ENCODE measurements around the gene GPR137B. TPM values are rescaled to one million over a fixed set of nuclear protein-coding genes. Genes with fewer than 3 reads are reported as not detected.
A peak's percentile ranks its signal among the peaks of the same experiment; 100 is the strongest.
"Not testable (repeated sequence)": the region's sequence is repeated elsewhere in the genome, so short reads cannot be mapped to it uniquely, and the experiment has no call there.

Gene GPR137B, protein sequence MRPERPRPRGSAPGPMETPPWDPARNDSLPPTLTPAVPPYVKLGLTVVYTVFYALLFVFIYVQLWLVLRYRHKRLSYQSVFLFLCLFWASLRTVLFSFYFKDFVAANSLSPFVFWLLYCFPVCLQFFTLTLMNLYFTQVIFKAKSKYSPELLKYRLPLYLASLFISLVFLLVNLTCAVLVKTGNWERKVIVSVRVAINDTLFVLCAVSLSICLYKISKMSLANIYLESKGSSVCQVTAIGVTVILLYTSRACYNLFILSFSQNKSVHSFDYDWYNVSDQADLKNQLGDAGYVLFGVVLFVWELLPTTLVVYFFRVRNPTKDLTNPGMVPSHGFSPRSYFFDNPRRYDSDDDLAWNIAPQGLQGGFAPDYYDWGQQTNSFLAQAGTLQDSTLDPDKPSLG
- 10 to 100 TPM; 11.6 to 64.8 (median 15.8) TPM for total RNA-seq
- polyA plus RNA-seq: 1 to 10 TPM; 2.9 to 7.5 (median 7.3) TPM
- long read RNA-seq, donor 1: 0 reads
- long read RNA-seq, donor 2, partial matches to known transcripts: 0 of 1 reads
- long read RNA-seq, donor 2, other reads (novel, unspliced or antisense): 0 of 1 reads
- long read RNA-seq, donor 3, partial matches to known transcripts: 0 of 2 reads
- long read RNA-seq, donor 3, other reads (novel, unspliced or antisense): 0 of 2 reads
- long read RNA-seq, donor 4: 0 reads
- long read RNA-seq, donor 5, partial matches to known transcripts: 0 of 1 reads
- long read RNA-seq, donor 5, other reads (novel, unspliced or antisense): 0 of 1 reads
- long read RNA-seq, donor 6: 0 reads
- long read RNA-seq, donor 7, partial matches to known transcripts: 0 of 1 reads
- long read RNA-seq, donor 7, other reads (novel, unspliced or antisense): 0 of 1 reads
- long read RNA-seq, donor 8, partial matches to known transcripts: 0 of 2 reads
- long read RNA-seq, donor 8, other reads (novel, unspliced or antisense): 0 of 2 reads
- long read RNA-seq, donor 9: 0 reads
- long read RNA-seq, donor 10: 0 reads

DNA sequence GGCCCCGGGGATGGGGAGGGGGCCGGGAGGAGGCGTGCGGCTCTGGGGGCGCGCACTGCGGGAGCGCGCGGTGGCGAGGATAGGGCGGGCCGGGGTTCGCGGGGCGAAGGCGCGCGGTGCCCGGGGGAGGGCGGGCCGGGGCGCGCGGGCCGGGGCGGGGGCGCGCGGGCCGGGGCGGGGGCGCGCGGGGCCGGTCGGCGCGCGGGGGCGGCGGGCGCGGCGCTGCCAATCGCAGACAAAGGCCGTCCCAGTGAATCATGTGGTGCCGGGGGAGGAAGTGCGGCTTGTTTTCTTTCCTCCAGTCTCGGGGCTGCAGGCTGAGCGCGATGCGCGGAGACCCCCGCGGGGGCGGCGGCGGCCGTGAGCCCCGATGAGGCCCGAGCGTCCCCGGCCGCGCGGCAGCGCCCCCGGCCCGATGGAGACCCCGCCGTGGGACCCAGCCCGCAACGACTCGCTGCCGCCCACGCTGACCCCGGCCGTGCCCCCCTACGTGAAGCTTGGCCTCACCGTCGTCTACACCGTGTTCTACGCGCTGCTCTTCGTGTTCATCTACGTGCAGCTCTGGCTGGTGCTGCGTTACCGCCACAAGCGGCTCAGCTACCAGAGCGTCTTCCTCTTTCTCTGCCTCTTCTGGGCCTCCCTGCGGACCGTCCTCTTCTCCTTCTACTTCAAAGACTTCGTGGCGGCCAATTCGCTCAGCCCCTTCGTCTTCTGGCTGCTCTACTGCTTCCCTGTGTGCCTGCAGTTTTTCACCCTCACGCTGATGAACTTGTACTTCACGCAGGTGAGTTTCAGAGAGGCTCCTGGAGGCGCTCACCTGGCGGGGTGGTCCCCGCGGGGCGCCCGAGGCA, at the start of gene GPR137B:
TSS of gene GPR137B (plus strand) at position 287 of the 851 bp plus-strand sequence. CDS start at position 371, 84 bp downstream.
- Histone ChIP-seq H3K4me3 (peak within 1 kb of the TSS; percentile 71 to 92 (median 80)), H3K9me3 (no peaks in the 10 kb centered on the region), H3K27ac (peak within 1 kb of the TSS; percentile 38 to 76 (median 59)), H3K36me3 (no peaks in the 10 kb centered on the region), H3K4me1 (peaks cover 26 to 56% (median 42%) of the 10 kb centered on the region in 4 donors), H3K27me3 (peaks cover 0 to 28% (median 0%) of the 10 kb centered on the region in 3 donors)
- intact Hi-C loops (cut with DNase I; ENCODE audit: low total_unique reads): no loop called here
- TF ChIP-seq EP300 (IDR thresholded peaks at IDR 0.05): no peak
- TF ChIP-seq POLR2A (IDR thresholded peaks at IDR 0.05): no peak
- TF ChIP-seq, protein P1, sequence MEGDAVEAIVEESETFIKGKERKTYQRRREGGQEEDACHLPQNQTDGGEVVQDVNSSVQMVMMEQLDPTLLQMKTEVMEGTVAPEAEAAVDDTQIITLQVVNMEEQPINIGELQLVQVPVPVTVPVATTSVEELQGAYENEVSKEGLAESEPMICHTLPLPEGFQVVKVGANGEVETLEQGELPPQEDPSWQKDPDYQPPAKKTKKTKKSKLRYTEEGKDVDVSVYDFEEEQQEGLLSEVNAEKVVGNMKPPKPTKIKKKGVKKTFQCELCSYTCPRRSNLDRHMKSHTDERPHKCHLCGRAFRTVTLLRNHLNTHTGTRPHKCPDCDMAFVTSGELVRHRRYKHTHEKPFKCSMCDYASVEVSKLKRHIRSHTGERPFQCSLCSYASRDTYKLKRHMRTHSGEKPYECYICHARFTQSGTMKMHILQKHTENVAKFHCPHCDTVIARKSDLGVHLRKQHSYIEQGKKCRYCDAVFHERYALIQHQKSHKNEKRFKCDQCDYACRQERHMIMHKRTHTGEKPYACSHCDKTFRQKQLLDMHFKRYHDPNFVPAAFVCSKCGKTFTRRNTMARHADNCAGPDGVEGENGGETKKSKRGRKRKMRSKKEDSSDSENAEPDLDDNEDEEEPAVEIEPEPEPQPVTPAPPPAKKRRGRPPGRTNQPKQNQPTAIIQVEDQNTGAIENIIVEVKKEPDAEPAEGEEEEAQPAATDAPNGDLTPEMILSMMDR (IDR thresholded peaks at IDR 0.05): no peak
- peak in 1 of 3 donors; percentile 23 for TF ChIP-seq POLR2AphosphoS5 (IDR thresholded peaks at IDR 0.05)
- 0 to 2% (median 1%) methylated on average over 35 to 86 of the region's 105 CpGs for WGBS, 5 donors
- DNase-seq: peak; percentile 42 to 84

DNA sequence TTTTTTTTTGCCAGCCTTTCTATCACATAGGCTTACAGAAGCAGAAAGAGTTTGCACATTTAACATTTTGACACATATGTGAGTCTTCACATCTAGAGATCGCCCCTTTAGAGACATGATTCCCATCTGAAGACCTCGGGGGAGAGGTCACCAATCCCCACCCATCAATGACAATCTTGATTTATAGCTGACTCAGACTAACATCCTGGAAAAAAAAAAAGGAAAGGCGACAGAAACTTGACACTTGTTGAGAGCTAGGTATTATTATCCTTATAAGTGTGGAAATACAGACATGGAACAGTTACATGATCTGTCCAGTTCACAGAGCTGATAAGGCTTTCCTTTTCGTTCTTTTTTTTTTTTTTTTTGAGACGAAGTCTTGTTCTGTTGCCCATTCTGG, 49.4 kb upstream of the GPR137B start:
- H3K4me3 ChIP-seq: no peak overlapping the region
- peaks cover 0 to 9% (median 6%) of the 10 kb centered on the region in 4 donors for H3K9me3 ChIP-seq
- no peaks in the 10 kb centered on the region for H3K36me3 ChIP-seq
- intact Hi-C loops (cut with DNase I; ENCODE audit: low total_unique reads): no loop called here
- H3K4me1 ChIP-seq: peaks cover 0 to 8% (median 3%) of the 10 kb centered on the region in 4 donors
- TF ChIP-seq POLR2A (IDR thresholded peaks at IDR 0.05) (no peak), POLR2AphosphoS5 (IDR thresholded peaks at IDR 0.05) (no peak), EP300 (IDR thresholded peaks at IDR 0.05) (no peak)
- TF ChIP-seq, protein P1 (IDR thresholded peaks at IDR 0.05): no peak
- DNase-seq: no peak
- 45 to 66% (median 53%) methylated on average over 5 of the region's 5 CpGs for whole genome bisulfite sequencing, 5 donors
- H3K27ac ChIP-seq: no peak overlapping the region
- no peaks in the 10 kb centered on the region for H3K27me3 ChIP-seq

GRCh38 chr1:236095705-236096520, 46.4 kb upstream of the GPR137B start:
- intact Hi-C loops (cut with DNase I; ENCODE audit: low total_unique reads): no loop called here
- TF ChIP-seq EP300 (IDR thresholded peaks at IDR 0.05) (no peak), POLR2A (IDR thresholded peaks at IDR 0.05) (no peak), POLR2AphosphoS5 (IDR thresholded peaks at IDR 0.05) (no peak)
- TF ChIP-seq, protein P1 (IDR thresholded peaks at IDR 0.05): no peak

GRCh38 chr1:236096660-236097482, 45.5 kb upstream of the GPR137B start:
- H3K36me3 ChIP-seq; H3K9me3 ChIP-seq; H3K4me1 ChIP-seq; intact Hi-C loops (cut with DNase I; ENCODE audit: low total_unique reads); H3K4me3 ChIP-seq; H3K27me3 ChIP-seq: not testable (repeated sequence)
- 60 to 70% (median 66%) methylated on average over 15 of the region's 15 CpGs for WGBS, 5 donors
- H3K27ac ChIP-seq: peak overlapping the region; percentile 11 to 80 (median 44)
- DNase-seq: peak; percentile 91 to 98

More at GRCh38 chr1:236095705-236096520, 46.4 kb upstream of the GPR137B start:
- H3K36me3 ChIP-seq: no peaks in the 10 kb centered on the region
- H3K9me3 ChIP-seq: peaks cover 0 to 9% (median 6%) of the 10 kb centered on the region in 4 donors
- WGBS, 5 donors: 69 to 84% (median 74%) methylated on average over 3 of the region's 3 CpGs
- no peaks in the 10 kb centered on the region for H3K27me3 ChIP-seq
- DNase-seq: peak in 1 of 2 donors; percentile 38
- no peak overlapping the region for H3K4me3 ChIP-seq
- H3K4me1 ChIP-seq: peaks cover 0 to 8% (median 3%) of the 10 kb centered on the region in 4 donors
- peak overlapping the region in 1 of 5 donors; percentile 80 for H3K27ac ChIP-seq
